Retinal pigment epithelial cell (primary cell): Measurements from ENCODE around the gene TMUB1.

ENCODE experiments used
- DNase-seq: peaks from one replicate; pipeline ENCODE4 v3.0.0-alpha.2; 2010; ENCODE audit warnings: low read depth
- H3K4me3 ChIP-seq: 2 replicates; pipeline ENCODE4 v1.5.1; 2011; ENCODE audit warnings: mild to moderate bottlenecking, low read length, control low read depth, moderate library complexity
- CTCF ChIP-seq: conservative IDR thresholded peaks from 2 replicates; pipeline ENCODE4 v1.5.1; 2011; ENCODE audit warnings: low read depth, low read length, control low read depth, inconsistent platforms

Gene TMUB1

DNA sequence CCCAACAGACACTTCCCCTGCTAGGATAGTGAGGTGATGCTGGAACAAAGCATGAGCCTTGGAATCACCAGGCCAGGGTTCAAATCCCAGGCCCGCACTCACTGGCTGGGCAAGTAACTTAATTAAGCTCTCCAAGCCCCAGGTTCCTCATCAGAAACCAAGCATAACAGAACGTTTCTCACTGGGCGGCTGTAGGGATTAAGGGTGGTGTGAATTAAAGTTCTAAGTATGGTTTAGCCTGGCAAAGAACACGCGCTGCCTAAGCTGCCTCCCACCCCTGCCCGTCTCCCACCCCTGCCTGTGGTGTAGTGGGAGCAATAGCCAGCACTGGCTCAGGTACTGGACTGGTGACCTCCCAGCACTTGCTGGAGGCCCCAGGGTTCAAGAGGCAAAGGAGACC, 18.3 kb downstream of the TMUB1 start:
- peak; percentile 91 for DNase-seq

DNA sequence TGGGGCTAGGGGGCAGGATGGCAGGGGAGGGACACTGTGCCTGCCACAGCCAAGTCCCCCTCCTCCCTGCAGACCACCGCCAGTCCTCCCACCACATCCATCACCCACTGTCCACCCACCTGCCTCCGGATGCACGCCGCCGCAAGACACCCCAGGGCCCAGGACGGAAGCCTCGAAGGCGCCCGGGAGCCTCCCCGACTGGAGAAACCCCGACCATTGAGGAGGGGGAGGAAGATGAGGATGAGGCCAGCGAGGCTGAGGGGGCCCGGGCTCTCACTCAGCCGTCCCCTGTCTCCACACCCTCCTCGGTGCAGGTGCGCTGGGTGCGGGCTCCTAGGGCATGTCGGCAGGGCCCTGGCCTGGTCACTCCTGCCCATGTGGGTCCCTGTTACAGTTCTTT, 18.8 kb downstream of the TMUB1 start:
- DNase-seq = no peak
- no peak overlapping the region for H3K4me3 ChIP-seq
- TF ChIP-seq CTCF = no peak

More for the DNA sequence above, 18.3 kb downstream of the TMUB1 start:
- H3K4me3 ChIP-seq = peak overlapping the region; percentile 28
- no peak for TF ChIP-seq CTCF

DNA sequence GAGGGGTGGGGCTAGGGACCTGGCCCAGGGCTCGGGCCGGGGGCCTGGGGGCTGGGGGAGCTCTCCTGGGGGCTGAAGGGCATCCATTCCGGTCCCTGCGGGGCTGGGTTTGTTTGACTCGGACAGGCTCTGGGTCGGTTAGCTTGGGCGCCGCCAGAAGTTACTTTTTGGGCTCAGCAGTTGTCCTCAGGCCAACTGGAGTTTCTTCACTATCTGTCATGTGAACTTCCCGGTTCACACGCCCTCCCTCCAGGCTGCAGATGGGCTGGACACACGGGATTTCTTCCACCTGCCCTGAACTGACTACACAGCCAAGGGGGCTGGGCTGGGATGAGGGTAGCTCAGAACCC, 20.1 kb downstream of the TMUB1 start:
- peak overlapping the region; percentile 51 for H3K4me3 ChIP-seq
- DNase-seq = no peak
- no peak for TF ChIP-seq CTCF

GRCh38 chr7:151062399-151063211, 20.7 kb downstream of the TMUB1 start:
- H3K4me3 ChIP-seq = peak overlapping the region; percentile 83
- no peak for TF ChIP-seq CTCF
- DNase-seq = no peak

- DNase-seq = no peak
- peak overlapping the region; percentile 83 for H3K4me3 ChIP-seq
- no peak for TF ChIP-seq CTCF
Observed at GRCh38 chr7:151062111-151062398, 21.2 kb downstream of the TMUB1 start.

DNA sequence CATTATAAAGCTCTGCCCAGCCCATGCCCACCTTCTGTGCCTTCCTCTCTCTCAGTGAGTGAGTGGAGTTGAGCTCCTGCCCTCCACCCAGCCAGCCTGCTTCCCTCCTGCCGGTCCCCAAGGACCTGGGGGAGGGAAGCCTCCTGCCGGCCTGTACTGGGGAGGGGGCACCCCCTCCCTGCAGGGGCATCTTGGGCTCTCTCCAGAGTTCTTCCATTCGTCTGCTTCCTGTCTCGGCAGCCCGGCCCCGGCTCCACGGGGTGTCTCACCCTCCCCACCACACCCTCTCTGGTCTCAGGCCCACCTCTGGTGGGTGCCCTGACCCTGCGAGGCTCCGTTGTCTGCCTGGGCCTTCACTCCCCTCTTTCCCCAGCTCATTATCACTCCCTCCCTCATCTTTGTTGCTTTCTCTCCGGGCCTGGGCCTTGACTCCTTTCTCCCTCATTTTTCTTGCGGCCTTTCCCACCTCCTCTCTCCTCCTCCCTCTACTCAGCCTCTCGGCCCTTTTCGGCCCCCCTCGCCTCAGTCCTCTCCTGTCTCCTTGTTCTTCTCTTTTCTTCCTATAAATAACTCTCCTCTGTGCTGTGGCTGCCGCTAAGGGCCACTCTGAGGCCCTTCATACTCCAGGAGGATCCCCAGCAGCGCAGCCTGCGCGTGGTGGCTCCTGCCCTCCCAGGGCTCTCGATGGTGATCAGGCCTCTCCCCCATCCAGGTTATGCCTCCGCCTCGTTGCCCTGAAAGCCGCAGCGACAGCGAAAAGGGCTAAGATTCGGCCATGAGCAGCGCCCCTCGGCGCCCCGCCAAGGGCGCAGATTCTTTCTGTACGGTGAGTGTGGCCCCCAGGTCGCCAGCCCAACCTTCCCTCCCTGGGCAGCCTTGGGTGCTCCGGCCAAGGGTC, 21.8 kb downstream of the TMUB1 start:
- no peak for DNase-seq
- TF ChIP-seq CTCF = no peak
- peak overlapping the region; percentile 83 for H3K4me3 ChIP-seq
